K562 (cell line): ENCODE results near the gene SLC16A13. TPM values are rescaled to one million over a fixed set of nuclear protein-coding genes. Genes with fewer than 3 reads are reported as not detected.
A peak's percentile ranks its signal among the peaks of the same experiment; 100 is the strongest.

Source experiments
- ATAC-seq: fragments of 200-7000 bp; cut with Tn5 transposase; 3 replicates; pipeline ENCODE4 v1.9.1; 2020; ENCODE audit warnings: moderate library complexity
- BruUV-seq: library from RNA; stranded (reverse); fragments of 400-500 nt; replicated peaks from 2 replicates; lab custom pipeline; 2021; lab: Mats Ljungman, UMichigan
- CTCF ChIA-PET: fragments of 300-600 bp; formaldehyde crosslinking; extraction: SDS; loops from one replicate; lab custom pipeline; 2021; ENCODE audit warnings: low intra/inter-chr PET ratio; lab: Yijun Ruan, JAX
- POLR2A ChIA-PET: fragments of 300-600, 350-650 bp; sonication (Branson Sonifier 250); formaldehyde crosslinking; extraction: SDS; loops from one replicate; lab custom pipeline; 2021; ENCODE audit warnings: antibody characterized with exemption, inconsistent platforms; lab: Yijun Ruan, JAX
- DNase-seq, 4 experiments: peaks; one replicate each; pipeline versions ENCODE4 v3.0.0 to v3.0.0-alpha.2; 2011 to 2018; ENCODE audit warnings: low spot score in 3 of 4, mixed read lengths in 3 of 4; ENCODE audit errors: extremely low read depth in 1 of 4
- FAIRE-seq: peaks from 2 replicates; lab custom pipeline; 2011; peaks lifted over from hg19 to GRCh38; lab: Jason Lieb, UNC
- H2AFZ ChIP-seq: 2 replicates; pipeline ENCODE4 v1.6.0; 2011; ENCODE audit warnings: low read depth, low read length, control low read depth, inconsistent platforms
- H3K27ac ChIP-seq: fragments of 200-600 bp; 3 replicates; pipeline ENCODE4 v1.8.0; 2011; ENCODE audit warnings: low read depth, mild to moderate bottlenecking, control low read depth, inconsistent platforms, low read length, moderate library complexity, mixed read lengths; ENCODE audit errors: extremely low read depth
- H3K27me3 ChIP-seq, 2 experiments: fragments of 300-600 bp in 1 of 2; 2 replicates in 1 of 2; 3 replicates in 1 of 2; pipeline versions ENCODE4 v1.6.0 to v1.8.0; 2011; ENCODE audit warnings: inconsistent platforms in 2 of 2, low read length in 2 of 2, mild to moderate bottlenecking in 1 of 2, mixed read lengths in 1 of 2, moderate library complexity in 1 of 2; ENCODE audit not compliant: control insufficient read depth in 2 of 2, insufficient read depth in 2 of 2
- H3K36me3 ChIP-seq: fragments of 300-600 bp; 3 replicates; pipeline ENCODE4 v1.8.0; 2011; ENCODE audit warnings: mild to moderate bottlenecking, low read length, inconsistent platforms; ENCODE audit not compliant: control insufficient read depth, insufficient read depth
- H3K4me1 ChIP-seq, 2 experiments: fragments of 200-600 bp in 1 of 2; replicated peaks in 1 of 2; 2 replicates in 1 of 2; 3 replicates in 1 of 2; pipeline versions ENCODE4 v1.5.1 to v1.8.0; 2011; ENCODE audit warnings: inconsistent platforms in 2 of 2, low read length in 2 of 2, mild to moderate bottlenecking in 1 of 2, mixed read lengths in 1 of 2, moderate library complexity in 1 of 2; ENCODE audit not compliant: control insufficient read depth in 2 of 2, insufficient read depth in 2 of 2
- H3K4me2 ChIP-seq: 2 replicates; pipeline ENCODE4 v1.6.1; 2011; ENCODE audit warnings: low read length, control low read depth, inconsistent platforms, mixed read lengths; ENCODE audit not compliant: insufficient read depth
- H3K4me3 ChIP-seq: fragments of 200-600 bp; sonication (generic), shearing (Covaris generic); 2 replicates; pipeline ENCODE4 v1.5.1; 2016; ENCODE audit warnings: control low read depth, inconsistent platforms
- H3K79me2 ChIP-seq: fragments of 200-600 bp; 3 replicates; pipeline ENCODE4 v1.8.0; 2011; ENCODE audit warnings: low read length, inconsistent platforms; ENCODE audit not compliant: control insufficient read depth, insufficient read depth
- H3K9ac ChIP-seq, 2 experiments: 2 replicates each; pipeline versions ENCODE4 v1.6.0 to v1.6.1; 2011; ENCODE audit warnings: low read depth in 2 of 2, low read length in 2 of 2, control low read depth in 1 of 2, inconsistent platforms in 1 of 2, mild to moderate bottlenecking in 1 of 2, mixed read lengths in 1 of 2; ENCODE audit not compliant: insufficient read depth in 1 of 2
- H3K9me1 ChIP-seq: one replicate; pipeline ENCODE4 v1.6.0; 2011; ENCODE audit warnings: inconsistent platforms, mild to moderate bottlenecking, low read length, moderate library complexity; ENCODE audit not compliant: control insufficient read depth, insufficient read depth
- H3K9me3 ChIP-seq: replicated peaks from 2 replicates; pipeline ENCODE4 v1.5.1; 2011; ENCODE audit warnings: low read depth, low read length, inconsistent platforms; ENCODE audit not compliant: control insufficient read depth, insufficient read depth
- H4K20me1 ChIP-seq: replicated peaks from 2 replicates; pipeline ENCODE4 v1.6.1; 2011; ENCODE audit warnings: low read length, inconsistent platforms, mixed read lengths; ENCODE audit not compliant: control insufficient read depth, insufficient read depth
- SMARCB1 ChIP-seq: IDR thresholded peaks from 2 replicates; pipeline ENCODE4 v1.6.1; 2011; ENCODE audit warnings: improper control_type of control experiment, low read depth; ENCODE audit not compliant: insufficient read length
- WGBS: fragments of 100-300 bp; shearing (Covaris generic); methylation state at CpG from one replicate; pipeline ENCODE4 v1.1.6; 2016; ENCODE audit warnings: low coverage, mixed read lengths; ENCODE audit not compliant: insufficient coverage; ENCODE audit errors: missing lambda C conversion rate; 5-methylcytosine and 5-hydroxymethylcytosine counted together
- in situ Hi-C: fragments of 300-500 bp; cut with MboI; formaldehyde crosslinking; loops from 4 replicates; pipeline ENCODE4 v1.15.0; 2018; ENCODE audit warnings: inconsistent platforms, mixed read lengths
- intact Hi-C: fragments of 100-400 bp; cut with micrococcal nuclease; formaldehyde crosslinking; loops from 2 replicates; pipeline ENCODE4 v1.14.2; 2022
- polyA plus RNA-seq, 8 experiments: library from polyadenylated mRNA; depleted of rRNA in 4 of 8; stranded (reverse) in 5 of 8; unstranded in 3 of 8; fragments of >200 nt; fragmentation: Nextera tagmentation in 2 of 8; fragmentation: Illumina TruSeq in 1 of 8; extraction: Ambion mirVana in 2 of 8; extraction: Trizol in 1 of 8; gene quantifications; 2 replicates each; pipeline versions ENCODE4 v1.2.1 to v1.2.3, GENCODE V29; 2011 to 2014; ENCODE audit warnings: inconsistent platforms in 1 of 8, missing spikeins in 1 of 8
- total RNA-seq, 7 experiments: library from RNA; depleted of rRNA in 6 of 7; stranded (reverse); fragments of >200 nt in 6 of 7; fragmentation: Illumina TruSeq in 2 of 7; extraction: Trizol in 2 of 7; gene quantifications; 2 replicates each; pipeline versions ENCODE4 v1.2.1 to v1.2.3, GENCODE V29; 2011 to 2021; ENCODE audit warnings: low replicate concordance in 1 of 7
- TF ChIP-seq, protein P1 (sequence below), 2 experiments: fragments of 450-650 bp; formaldehyde crosslinking in 1 of 2; IDR thresholded peaks; 2 replicates each; pipeline versions ENCODE4 v1.4.0 to v1.6.1; 2014 to 2020; ENCODE audit warnings: mild to moderate bottlenecking in 2 of 2, borderline replicate concordance in 1 of 2, low read depth in 1 of 2

The SLC16A13 gene
- total and polyA plus RNA-seq, 9 of the 15 experiments (the other 6 are each of a cell fraction or from before 2014, with no cell fraction given) = 0.04 to 5.6 (median 0.87) TPM

DNA sequence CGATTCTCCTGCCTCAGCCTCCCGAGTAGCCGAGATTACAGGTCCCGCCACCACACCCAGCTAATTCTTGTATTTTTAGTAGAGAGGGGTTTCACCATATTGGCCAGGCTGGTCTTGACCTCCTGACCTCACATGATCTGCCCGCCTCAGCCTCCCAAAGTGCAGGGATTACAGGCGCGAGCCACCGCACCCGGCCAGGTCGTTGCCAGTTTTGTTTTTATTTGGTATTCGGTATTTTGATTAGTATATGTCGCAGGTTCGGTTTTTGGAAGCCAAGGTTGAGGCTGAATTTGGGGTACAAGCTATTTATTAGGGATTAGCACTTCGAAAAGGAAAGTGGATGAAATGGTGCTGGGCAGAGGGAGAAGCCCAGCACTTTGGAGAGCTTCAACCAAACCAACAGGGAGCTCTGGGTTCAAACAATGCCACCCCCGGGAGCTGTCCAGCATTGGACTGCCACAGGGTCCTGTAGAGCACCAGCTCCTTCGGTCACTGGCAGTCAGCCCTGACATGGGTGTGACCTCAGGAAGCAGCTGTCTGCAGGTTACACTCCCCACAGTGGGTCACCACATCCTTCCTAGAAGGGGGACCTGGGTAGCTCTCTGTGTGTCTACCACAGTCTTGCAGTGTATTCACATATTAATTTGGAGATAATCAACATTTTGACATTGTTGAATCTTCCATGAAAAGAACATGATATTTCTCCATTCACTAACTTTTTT, 45.7 kb downstream of the SLC16A13 start:
- no peaks in the 10 kb centered on the region for H3K79me2 ChIP-seq
- no peak for DNase-seq
- no peak overlapping the region for H2AFZ ChIP-seq
- no peak overlapping the region for H3K4me3 ChIP-seq
- CTCF ChIA-PET = no interaction called here
- intact Hi-C loops (no loop called here), in situ Hi-C loops (no loop called here)
- no peaks in the 10 kb centered on the region for H3K9me3 ChIP-seq
- H3K9ac ChIP-seq = no peak overlapping the region
- ATAC-seq = no peak
- FAIRE-seq = no peak
- no peak overlapping the region for H3K27ac ChIP-seq
- H3K27me3 ChIP-seq = peaks cover 5 to 25% of the 10 kb centered on the region in 2 experiments; a peak in 3 of 5 replicates
- WGBS = 12% methylated on average over 15 of the region's 16 CpGs
- no peaks in the 10 kb centered on the region; a peak in 1 of 5 replicates for H3K4me1 ChIP-seq
- no peaks in the 10 kb centered on the region for H4K20me1 ChIP-seq
- H3K9me1 ChIP-seq = no peaks in the 10 kb centered on the region
- no peak for TF ChIP-seq SMARCB1
- TF ChIP-seq, protein P1, sequence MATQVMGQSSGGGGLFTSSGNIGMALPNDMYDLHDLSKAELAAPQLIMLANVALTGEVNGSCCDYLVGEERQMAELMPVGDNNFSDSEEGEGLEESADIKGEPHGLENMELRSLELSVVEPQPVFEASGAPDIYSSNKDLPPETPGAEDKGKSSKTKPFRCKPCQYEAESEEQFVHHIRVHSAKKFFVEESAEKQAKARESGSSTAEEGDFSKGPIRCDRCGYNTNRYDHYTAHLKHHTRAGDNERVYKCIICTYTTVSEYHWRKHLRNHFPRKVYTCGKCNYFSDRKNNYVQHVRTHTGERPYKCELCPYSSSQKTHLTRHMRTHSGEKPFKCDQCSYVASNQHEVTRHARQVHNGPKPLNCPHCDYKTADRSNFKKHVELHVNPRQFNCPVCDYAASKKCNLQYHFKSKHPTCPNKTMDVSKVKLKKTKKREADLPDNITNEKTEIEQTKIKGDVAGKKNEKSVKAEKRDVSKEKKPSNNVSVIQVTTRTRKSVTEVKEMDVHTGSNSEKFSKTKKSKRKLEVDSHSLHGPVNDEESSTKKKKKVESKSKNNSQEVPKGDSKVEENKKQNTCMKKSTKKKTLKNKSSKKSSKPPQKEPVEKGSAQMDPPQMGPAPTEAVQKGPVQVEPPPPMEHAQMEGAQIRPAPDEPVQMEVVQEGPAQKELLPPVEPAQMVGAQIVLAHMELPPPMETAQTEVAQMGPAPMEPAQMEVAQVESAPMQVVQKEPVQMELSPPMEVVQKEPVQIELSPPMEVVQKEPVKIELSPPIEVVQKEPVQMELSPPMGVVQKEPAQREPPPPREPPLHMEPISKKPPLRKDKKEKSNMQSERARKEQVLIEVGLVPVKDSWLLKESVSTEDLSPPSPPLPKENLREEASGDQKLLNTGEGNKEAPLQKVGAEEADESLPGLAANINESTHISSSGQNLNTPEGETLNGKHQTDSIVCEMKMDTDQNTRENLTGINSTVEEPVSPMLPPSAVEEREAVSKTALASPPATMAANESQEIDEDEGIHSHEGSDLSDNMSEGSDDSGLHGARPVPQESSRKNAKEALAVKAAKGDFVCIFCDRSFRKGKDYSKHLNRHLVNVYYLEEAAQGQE (IDR thresholded peaks at IDR 0.05; ENCODE audit: borderline replicate concordance) = peak; percentile 58
- TF ChIP-seq, protein P1 (CRISPR knock-in tag; IDR thresholded peaks at IDR 0.05; ENCODE audit: low read depth) = no peak
- H3K36me3 ChIP-seq = no peaks in the 10 kb centered on the region
- POLR2A ChIA-PET = interaction anchor here (0.6 kb wide), 1 partner anchor 113 kb away, joined by 3 read pairs; no protein-coding TSS in a partner anchor
- no TSS peak for BruUV-seq
- H3K4me2 ChIP-seq = no peak overlapping the region
